HG03135 (cell line): ENCODE data around the gene MYO1F.
"Not testable (repeated sequence)": the region's sequence is repeated elsewhere in the genome, so short reads cannot be mapped to it uniquely, and the experiment has no call there.

Source experiments
- ATAC-seq: cut with Tn5 transposase; IDR thresholded peaks from one replicate; pipeline ENCODE4 v1.9.1; 2021; ENCODE audit warnings: mild to moderate bottlenecking, moderate library complexity; ENCODE audit not compliant: unreplicated experiment

MYO1F gene

DNA sequence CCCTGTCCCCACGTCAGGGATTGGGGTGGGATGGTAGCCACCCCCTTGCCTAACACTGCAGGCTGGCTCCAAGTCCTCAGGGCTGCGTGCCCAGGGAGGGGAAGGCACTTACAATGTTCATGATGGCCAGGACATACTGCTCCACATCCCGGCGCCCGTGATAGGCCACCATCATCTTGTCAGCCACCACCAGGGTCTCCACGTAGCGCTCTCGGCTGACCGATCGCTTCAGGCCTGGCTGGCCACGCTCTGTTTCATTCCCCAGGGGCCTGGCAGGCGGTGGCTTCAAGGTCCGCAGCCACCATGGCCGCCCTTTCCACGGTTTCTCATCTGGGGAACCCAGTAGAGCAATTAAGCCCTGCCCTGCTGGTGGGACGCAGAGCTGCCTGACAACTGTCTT, 23.6 kb upstream of the MYO1F start:
- no peak for ATAC-seq

GRCh38 chr19:8600064-8600463, 22.8 kb upstream of the MYO1F start:
- no peak for ATAC-seq

GRCh38 chr19:8596168-8596567, 18.9 kb upstream of the MYO1F start:
- ATAC-seq: no peak

- no peak for ATAC-seq
These were observed 18.4 kb upstream of the MYO1F start for GRCh38 chr19:8595651-8596050.

DNA sequence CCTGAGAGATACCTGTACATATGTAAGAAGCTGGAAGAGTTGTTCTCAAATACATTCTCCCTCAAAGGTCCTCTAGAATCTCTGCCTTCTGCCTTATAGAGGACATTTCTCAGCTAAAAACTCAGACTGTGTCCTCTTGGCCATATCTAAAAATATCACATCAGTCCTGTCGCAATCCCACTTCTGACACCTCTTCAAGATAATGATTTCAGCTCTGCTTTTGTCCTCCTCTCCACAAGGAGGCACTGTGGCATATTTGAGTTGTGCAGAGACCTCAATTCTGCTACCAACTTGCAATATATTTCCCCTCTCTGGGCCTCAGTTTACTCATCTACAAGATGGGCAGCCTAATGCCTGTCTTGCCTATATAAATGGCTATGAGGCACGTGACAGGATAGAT, 16.7 kb upstream of the MYO1F start:
- no peak for ATAC-seq

GRCh38 chr19:8592231-8593009, 15.2 kb upstream of the MYO1F start:
- ATAC-seq: no peak

DNA sequence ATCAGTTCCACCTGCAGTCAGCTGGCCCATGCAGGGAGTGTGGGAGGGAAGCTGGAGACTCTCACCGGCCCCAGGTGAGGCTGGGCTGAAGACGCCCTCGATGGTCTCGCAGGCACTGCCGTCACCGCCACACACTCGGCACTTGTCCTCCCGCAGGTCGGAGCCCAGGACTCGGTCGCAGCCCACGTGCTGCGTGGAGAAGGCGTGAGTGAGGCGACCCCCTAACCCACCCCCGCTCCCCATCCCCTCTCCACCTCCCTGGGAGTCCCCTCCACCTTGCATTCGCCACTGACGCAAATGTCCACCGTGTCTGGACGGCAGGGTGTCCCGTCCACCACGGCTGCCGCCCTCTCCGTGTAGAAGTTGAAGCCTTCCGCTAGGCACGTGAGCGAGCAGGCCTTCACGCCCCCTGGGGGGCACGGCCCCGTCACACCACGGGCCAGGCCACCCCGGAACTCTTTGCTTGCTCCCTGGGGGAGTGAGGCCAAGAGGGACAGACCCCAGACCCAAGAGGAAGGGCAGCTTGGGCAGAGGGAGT, 12.0 kb upstream of the MYO1F start:
- ATAC-seq: no peak

DNA sequence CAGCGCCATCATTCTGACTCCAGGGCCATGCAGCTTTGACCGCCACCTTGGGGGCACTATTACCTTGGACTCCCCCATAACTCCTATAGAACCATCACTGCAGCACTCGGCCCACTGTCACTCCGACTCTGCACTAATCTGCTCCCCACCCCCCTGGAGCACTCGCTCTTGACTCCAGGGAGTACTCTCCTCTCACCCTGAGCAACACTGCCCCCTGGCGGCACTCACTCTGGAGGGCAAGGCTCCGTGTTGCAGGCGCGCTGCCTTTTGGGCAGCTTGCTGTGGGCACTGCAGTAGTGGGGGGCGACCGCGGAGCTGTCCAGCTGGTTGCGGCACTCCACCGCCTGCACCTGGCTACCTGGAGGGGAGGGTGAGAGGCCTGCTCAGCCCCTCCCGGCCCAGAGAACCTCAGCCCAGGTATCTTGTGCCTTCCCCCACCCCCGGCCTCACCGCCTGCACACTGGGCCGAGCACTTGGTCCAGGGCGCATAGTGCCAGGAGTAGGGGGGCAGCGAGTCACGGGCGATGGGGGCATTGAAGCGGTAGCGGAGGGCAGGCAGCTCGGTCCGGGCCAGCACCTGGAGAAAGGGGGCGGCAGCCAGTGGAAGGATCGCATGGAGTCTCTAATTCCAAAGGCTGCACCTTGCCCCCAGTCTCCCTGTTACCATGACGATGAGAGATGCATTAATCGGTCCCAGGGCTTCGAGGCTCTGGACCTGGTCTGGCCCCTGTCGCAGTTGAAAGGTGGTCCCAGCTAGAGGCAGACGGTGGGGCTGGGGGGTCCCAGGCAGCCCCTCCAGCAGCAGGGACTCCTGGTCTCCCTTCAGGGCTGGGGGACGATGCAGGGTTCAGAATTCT, 8.9 kb upstream of the MYO1F start:
- ATAC-seq: no peak

DNA sequence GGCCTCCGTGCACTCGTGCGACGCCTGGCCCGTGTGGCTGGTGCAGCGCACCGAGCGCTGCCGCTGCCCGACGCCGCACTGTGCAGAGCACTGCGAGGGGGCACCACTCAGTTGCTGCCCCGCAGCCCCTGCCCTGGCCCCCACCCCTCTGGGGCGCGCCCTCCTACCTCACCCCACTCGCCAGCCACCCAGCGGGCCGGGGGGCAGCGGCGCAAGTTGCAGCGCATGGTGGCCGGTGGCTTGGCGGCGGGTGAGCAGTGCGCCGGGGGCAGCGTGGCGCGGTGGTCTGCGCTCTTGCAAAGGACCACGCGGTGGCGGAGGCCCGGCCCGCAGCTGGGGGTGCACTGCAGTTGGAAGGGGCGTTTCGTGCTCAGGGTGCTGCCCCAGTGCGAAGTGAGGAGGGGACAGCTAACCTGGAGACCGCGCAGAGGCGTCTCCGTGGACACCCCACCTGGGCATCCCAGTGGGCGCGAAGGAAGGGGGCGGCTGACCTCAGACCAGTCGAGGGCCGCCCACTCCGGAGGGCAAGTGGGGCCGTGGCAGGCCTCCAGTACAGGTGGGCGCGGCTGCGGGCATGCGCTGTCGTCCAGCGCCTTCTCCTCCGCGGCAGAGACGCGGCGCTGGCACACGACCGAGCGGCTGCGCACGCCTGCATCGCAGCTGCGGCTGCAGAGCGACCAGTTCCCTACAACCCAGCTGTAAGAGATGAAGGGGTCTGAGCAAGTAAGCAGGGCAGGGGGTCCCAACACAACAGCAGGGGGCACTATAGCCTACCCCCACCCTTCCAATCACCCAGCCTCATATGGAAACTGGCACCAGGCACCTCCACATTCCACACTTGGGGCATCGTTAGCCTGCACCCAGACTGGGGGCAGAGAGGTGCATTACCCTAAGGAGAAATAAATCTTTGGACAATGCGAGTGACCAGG, 8.0 kb upstream of the MYO1F start:
- no peak for ATAC-seq

DNA sequence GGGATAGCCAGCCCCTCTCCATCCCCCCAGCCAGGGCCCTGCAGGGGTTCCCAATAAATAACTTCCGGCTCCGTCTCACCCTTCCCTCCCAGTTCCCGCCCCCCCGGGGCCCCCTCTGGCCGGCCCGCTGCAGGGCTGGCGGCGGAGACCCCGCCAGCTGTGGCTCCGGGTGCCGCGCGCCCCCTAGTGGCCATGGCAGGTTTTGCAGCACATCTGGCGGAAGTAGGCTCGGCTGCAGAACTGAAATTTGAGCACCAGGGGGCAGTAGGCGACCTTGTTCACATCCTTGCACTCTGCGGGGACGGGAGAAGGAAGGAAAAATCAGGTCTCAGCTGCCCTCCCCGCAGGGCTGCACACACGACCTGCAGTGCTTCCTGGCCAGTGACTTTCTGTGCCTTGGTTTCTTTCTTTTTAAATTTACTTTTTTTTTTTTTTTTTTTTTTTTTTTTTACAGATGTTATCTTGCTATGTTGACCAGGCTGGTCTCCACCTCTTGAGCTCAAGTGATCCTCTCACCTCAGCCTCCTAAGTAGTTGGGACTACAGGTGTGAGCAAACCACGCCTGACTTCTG, 3.6 kb upstream of the MYO1F start:
- no peak for ATAC-seq

- ATAC-seq: no peak
These were observed 1.5 kb upstream of the MYO1F start for GRCh38 chr19:8578642-8579265.

DNA sequence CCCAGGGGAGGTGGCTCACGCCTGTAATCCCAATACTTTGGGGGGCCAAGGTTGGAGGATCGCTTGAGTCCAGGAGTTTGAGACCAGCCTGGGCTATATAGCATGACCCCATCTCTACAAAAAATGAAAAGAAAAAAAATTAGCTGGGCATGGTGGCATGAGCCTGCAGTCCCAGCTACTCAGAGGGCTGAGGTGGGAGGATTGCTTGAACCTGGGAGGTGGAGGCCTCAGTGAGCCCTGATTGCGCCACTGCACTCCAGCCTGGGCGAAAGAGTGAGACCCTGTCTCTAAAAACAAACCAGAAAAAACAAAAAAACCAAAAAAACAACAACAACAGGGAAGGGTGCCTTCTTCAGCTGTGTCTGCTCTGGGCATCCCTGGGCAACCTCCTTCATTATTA, 499 bp upstream of the MYO1F start:
- ATAC-seq: no peak

- no peak for ATAC-seq
These were observed 809 bp downstream of the MYO1F start for GRCh38 chr19:8576273-8576993.

DNA sequence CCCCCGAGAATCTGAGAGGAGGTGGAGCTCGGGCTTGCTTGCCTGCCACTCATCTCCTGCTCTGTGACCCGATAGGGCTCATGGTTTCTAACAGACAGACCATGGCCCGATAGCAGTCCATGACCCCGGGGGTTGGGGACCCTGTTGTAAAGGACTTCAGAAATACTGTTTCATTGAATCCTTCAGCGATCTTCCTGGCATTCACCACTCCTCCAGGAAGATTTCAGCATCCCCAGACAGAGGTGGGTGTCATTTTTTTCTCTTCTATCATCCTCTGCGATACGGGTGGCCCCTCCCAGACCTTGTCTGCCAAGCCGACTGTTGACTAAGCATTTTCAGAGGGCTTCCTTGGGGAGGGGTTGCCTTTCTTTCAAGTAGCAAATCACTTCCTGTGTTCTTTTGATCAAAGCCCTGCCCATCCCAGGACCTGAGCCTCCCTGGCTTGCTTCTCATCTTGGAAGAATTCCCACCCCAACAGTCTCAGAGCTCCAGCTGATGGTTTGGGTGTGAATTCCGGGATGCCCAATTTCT, 1.7 kb downstream of the MYO1F start:
- no peak for ATAC-seq

GRCh38 chr19:8574619-8574922, 2.7 kb downstream of the MYO1F start:
- not testable (repeated sequence) for ATAC-seq

- no peak for ATAC-seq
These were observed 3.9 kb downstream of the MYO1F start for GRCh38 chr19:8573316-8573715.

DNA sequence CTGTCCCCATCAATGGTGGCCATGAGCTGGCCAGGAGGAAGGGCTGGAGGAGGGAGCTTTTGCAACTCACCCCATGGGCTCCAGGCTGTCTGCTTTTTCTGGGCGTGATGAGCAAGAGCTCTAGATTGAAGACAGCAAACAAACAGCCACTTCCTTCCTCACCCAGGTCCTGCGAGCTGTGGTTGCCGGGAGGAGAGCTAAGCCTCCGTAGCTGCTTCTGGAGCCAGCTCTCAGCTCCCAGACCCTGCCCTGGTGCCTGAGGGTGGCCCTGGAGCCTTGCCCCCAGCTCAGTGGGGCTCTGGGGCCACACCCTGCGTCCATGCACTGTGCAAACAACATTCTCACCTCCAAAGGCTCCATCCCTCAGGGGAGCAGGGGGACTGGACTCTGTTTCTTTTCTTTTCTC, 6.2 kb downstream of the MYO1F start:
- no peak for ATAC-seq

GRCh38 chr19:8569066-8569771, 8.0 kb downstream of the MYO1F start:
- ATAC-seq: peak; percentile 85
